GM19463 (cell line): ENCODE results near the gene ARHGEF3.
A peak's percentile ranks its signal among the peaks of the same experiment; 100 is the strongest.
"Not testable (repeated sequence)": the region's sequence is repeated elsewhere in the genome, so short reads cannot be mapped to it uniquely, and the experiment has no call there.

Experiments
- ATAC-seq: cut with Tn5 transposase; IDR thresholded peaks from one replicate; pipeline ENCODE4 v1.9.1; 2021; ENCODE audit warnings: mild to moderate bottlenecking, moderate library complexity; ENCODE audit not compliant: unreplicated experiment

The ARHGEF3 gene

DNA sequence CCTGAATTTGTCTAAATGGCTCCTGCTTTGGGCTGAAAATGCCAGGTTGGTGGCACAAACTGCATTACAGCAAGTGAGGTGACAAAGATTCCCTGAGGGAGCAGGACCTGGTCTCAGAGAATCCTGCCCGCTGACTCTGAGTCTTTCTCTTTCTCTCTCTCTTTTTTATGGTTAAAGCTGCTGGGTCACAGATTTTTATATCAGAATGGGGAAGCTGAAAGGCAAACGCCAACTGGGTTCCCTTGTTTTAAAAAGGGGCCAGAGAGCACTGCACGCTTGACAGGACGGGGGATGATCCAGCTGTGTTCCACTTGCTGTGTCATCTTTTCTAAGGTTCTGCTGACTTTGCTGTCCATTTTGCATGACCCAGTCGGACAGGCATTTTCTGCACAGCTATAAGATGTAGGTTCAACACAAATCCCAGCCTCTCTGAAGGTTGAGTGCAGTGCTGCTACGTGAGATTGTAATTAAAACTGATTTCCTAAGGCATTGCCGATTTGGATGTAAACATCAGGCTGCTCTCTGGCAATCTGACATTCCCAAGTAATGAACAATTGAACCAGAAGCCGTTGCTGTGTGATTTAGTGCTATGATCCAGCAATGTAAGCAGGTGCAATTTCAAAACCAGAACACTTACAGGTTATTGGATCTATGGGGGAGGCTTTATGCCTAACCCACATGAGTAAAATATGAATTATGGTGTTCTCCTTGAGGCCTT, 25.8 kb downstream of the ARHGEF3 start:
- ATAC-seq, result no peak

DNA sequence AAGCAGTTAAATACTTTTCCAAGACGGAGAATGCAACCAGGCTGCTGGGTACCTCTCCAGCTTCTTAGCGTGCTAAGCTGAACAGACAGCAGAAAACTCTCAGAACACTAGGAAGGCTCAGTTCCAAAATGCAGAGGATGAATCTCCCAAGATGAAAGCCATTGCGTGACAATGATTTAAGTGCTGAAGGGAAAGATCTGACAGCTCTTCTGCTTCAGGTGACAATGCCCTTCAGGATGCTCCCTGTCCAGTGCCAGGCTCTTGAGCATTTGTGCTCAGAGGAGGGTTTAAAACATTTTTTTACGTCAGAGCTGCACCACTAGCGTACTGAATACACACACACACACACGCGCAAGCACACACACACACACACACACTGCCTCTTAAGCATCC, 26.3 kb downstream of the ARHGEF3 start:
- no peak for ATAC-seq

DNA sequence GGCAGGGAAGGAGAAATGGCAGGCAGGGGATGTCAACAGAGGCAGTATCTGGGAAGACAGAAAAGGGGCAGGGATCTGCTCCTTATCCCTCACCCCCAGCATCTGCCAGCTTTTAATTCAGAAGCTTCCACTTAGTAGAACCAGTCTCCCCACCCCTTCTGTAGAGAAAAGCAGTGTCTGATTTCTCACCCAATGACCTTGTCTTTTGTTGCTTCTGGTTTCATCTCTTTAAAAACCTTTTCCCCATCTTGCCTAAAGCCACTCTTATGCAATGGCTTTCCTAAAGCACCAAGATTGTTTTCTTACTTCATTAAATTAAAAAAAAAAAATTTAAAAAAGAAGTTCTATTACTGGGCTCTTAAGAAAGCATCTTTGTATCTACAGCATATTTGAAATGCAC, 27.8 kb downstream of the ARHGEF3 start:
- no peak for ATAC-seq

DNA sequence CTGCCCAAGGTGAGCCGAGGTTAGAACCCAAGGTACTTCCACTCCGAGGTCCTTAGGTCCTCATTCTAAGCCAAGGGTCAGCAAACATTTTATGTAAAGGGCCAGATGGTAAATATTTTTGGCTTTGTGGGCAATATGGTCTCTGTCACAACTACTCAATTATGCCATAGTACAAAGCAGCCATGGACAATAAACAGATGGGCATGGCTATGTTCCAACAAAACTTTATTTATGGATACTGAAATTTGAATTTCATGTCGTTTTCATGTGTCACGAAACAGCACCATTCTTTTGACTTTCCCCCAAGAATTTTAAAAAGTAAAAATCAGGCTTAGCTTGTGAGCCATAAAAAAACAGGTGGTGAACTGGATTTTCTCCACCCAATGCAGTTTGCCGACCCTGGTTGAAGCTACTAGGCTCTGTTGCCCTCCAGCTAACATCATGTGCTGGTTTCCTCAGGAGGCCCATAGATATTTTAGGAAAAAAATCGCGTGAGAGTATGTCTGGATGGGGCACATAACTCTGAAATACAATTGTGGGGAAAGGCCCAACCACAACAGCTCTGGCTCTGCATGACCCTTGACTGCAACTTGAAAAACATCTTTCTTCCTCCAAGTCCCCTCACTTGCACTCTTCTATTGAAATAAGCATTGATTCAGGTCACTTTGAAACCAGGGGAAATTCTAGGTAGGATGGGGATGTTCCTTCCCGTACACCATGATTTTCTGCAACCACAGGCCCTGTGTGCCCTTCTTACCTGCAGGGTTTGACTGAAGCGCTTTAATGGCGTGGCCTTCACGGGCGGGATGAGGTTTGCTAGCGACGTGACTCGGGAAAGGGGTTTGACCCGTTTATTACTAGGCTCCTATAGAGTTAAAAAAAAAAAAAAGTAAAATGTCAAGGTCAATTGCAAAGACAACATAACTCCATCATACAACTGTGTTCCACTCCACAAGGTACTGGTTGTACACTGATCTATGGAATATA, 28.5 kb downstream of the ARHGEF3 start:
- ATAC-seq, result peak; percentile 71

DNA sequence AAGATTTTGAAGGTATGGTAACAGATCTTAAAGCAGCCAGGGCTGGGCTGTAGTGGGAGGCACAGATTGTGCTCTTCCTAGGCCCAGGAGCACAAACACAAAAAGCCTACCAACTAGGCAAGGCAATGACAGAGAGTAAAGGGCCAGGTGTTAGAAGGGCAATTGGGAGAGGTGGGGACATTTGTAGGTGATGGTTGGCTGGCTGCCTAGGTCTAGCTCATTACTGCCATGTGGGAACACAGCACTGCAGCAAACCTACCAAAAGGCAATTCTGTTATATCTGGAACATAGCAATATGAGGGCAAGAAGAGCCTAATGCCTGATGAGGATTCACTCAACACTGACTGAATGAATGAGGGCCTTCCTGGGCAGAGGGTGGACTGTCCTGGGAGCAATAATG, 30.4 kb downstream of the ARHGEF3 start:
- ATAC-seq, result no peak

DNA sequence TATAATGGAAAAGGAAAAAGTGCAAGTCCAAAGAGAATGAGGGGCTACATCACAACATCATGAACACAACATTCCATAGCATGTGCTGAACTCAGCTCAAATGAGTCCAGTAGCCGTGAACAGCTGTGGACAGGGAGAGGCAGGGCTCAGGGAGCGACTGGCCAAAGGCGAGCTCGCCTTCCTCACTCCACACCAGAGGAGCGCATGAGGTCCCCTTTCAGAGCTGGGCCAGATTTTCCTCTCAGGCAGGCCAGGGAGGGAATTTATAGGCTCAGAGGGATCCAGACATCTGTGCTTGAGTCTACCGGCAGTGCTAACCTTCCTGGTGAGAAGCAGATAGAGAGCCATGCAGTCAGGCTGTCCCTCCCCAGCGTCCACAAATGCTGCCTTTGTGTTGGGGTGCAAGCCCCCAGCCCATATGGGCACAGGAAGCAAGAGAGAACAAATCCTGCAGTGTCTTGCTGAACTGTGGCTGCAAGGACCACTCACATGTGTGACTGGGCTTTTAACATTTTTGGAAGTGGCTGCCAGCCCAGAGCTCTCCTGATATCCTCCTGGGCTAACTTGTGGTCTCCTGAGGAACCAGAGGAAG, 32.5 kb downstream of the ARHGEF3 start:
- no peak for ATAC-seq

DNA sequence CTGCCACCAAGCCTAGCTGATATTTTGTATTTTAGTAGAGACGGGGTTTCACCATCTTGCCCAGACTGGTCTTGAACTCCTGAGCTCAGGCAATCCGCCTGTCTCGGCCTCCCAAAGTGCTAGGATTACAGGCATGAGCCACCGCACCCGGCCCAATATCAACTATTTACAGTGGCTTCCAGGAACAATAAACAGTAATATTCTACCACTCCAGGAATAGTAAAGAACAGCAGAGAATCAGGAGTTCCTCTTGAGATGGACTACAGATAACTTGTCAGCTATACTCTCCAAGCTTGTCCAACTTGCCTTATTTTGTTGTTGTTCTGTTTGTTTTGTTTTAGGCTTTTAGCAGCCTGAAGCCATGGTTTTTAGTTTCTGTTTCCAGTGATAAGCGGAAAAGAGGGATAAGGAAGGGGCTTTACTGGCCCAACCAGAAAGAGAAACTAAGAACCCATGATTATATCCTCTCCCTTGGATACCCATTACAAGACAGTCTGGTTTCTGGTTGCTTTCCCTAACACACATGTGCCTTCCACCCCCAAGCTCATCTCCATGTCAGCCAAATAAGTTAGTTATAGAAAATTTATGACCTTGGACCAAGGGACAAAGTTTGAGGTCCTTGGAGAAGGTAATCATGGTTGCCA, 36.7 kb downstream of the ARHGEF3 start:
- no peak for ATAC-seq

DNA sequence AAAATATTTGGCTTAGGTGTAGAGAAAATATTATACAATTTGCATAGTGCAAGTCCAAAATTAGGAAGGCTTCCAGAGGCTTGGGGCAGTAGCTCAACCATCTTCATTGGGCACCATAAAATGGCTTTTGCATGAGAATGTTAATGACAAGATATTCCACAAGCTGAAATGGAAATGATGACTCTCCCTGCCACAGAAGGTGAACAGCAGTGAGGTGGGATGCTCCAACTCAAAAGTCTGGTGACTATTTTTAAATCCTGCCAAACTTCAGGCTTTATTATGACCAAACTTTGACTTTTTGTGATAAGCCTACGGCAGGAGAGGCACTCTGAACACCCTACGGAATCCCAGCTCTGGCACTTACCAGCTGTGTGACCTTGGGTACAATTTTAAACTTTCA, 37.6 kb downstream of the ARHGEF3 start:
- ATAC-seq, result no peak

DNA sequence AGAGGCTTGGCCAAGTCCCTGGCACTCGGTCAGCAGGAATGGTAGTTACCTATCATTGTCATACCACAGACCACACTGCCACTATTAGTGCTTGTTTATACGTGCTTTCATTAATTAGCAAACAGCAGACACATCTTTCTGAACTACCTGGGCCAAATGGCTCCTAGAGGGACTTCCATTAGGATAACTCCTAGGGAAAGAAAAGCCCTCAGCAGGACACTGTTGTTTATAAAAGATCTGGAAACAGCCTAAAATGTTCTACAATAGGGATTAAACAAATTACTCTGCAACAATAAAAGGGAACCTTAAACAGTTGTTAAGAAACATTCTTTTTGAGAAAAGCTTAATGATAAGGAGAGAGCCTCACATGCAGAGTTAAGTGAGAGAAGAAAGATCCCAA, 38.5 kb downstream of the ARHGEF3 start:
- ATAC-seq, result no peak

DNA sequence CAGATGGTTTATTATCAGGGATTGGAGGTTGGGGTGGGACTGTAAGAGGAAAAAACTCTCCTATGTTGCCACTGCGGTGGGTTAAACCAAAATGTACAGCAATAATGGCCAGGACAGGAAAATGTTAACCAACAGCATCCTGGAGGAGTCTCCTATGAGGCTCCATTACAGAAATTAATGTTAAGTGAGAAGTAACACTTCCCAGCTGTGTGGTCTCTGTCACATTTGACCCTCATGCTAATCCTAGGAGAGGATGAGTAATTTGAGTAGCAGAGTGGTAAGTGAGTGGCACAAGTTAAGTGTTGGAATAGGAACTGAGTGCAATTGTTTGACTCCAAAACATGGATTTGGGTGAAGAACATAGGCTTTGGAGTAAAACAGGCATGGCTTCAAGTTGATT, 39.0 kb downstream of the ARHGEF3 start:
- no peak for ATAC-seq

DNA sequence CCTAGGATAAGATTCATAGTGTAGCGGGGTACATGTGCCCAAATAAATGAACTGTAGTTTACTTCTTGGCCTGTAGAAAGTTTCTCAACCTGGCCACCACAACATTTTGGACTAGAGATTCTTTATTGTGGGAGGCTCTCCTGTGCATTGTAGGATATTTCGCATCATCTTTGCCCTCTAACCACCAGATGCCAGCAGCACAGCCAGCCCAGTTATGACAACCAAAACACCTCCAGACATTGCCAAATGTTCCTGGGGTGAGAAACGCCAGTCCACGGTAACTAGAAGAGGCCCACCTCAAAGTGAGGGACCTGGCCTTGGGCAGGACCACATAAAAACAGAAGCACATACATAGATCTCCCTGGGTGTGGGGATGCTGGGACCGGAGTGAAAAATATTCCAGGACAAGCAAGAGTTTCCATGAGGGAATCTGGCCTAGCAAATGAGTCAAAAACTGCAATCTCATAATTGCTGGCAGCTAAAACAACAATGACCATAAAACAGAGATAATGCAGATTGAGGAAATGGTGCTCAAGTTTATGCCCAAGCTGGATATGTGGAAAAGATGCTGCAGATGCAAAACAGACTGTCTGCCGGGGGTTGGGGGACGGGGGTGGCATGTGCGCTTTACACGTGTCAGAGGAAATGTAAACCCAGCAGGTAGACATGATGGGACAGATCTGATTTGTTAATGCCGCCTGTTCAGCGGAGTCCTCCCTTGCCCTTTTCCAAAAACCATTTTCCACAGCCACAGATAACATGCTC, 39.7 kb downstream of the ARHGEF3 start:
- no peak for ATAC-seq

DNA sequence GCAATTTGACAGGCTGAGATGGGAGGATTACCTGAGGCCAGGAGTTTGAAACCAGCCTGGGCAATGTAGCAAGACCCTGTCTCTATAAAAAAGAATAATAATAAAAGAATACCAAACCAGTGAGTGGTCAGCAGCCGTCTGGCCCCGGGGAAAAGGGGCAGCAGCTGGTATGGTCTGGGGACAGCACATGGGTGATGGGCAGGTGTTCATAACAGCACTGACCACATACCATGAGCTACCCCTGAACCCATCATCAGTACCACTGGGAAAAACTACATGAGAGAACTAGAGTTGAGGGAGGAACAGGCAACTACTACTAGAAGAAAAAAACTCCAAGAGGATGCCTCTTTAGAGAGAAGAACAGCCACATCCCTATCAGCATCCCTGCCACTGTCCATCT, 40.7 kb downstream of the ARHGEF3 start:
- ATAC-seq, result no peak

DNA sequence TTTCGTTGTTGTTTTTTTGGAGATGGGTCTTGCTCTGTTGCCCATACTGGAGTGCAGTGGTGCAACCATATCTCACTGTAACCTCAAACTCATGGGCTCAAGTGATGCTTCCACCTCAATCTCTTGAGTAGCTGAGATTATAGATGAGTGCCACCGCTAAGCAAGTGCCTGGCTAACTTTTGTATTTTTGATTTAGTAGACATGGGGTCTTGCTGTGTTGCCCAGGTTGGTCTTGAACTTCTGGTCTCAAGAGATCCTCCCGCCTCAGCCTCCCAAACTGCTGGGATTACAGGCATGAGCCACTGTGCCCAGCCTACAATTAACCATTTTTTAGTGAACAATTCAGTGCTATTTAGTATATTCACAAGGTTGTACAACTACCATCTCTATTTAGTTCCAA, 42.2 kb downstream of the ARHGEF3 start:
- no peak for ATAC-seq

DNA sequence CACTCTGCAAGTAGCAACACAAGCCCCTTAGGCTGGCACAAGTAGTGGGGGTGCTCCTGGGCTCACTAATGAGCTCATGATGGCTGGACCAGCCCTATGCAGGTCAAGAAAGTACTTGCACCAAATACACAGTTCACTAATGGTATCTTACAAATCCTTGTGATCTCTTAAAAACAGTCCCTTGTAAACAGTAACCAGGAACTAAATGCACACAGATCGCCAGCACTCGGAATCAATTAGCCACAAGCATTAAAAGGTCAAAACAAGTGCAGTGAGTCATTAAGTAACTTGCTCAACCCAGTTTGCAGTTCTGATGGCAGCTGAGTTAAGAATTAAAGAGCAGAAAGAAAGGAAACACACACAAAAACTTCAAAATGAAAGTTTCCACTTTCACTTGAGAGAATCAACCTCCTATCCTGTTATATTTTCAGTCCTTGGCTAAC, 43.2 kb downstream of the ARHGEF3 start:
- peak; percentile 86 for ATAC-seq

DNA sequence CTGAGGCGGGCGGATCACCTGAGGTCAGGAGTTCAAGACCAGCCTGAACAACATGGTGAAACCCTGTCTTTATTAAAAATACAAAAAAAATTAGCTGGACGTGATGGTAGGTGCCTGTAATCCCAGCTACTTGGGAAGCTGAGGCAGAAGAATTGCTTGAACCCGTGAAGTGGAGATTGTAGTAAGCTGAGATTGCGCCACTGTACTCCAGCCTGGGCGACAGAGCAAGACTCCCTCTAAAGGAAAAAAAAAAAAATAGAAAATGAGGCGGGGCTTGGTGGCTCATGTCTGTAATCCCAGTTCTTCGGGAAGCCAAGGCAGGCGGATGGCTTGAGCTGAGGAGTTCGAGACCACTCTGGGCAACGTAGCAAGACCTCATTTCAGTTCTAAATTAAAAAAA, 43.7 kb downstream of the ARHGEF3 start:
- not testable (repeated sequence) for ATAC-seq

DNA sequence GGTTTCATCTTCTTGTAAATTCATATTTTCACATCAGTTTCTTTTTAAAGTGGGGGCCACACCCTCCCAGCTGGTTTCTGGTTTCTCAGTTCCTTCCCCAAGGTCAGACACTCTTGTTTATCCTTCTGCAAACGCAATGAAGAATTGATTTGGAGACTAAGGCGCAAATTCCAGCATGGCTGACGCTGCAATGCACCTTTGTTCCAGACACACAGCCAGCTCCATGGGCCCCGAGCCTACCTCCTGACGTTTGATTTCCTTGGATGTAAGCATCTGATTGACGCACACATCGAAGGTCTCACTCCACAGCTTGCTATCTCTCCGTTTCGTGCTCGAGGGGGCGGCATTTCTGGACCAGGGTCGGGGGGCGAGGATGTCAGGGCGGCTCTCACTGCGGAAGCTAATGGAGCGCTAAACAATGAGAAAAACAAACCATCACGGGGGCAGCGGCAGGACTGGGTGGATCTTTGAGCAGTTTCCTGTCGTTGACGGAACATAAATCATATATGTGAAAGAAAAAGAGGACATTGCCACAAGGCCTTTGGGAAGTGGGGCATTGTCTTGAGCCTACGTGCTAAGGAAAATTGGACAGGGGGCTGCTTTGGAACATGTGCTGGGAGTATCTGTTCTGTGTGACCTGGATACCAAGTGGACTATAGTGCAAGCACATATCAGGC, 46.9 kb downstream of the ARHGEF3 start:
- ATAC-seq, result no peak

DNA sequence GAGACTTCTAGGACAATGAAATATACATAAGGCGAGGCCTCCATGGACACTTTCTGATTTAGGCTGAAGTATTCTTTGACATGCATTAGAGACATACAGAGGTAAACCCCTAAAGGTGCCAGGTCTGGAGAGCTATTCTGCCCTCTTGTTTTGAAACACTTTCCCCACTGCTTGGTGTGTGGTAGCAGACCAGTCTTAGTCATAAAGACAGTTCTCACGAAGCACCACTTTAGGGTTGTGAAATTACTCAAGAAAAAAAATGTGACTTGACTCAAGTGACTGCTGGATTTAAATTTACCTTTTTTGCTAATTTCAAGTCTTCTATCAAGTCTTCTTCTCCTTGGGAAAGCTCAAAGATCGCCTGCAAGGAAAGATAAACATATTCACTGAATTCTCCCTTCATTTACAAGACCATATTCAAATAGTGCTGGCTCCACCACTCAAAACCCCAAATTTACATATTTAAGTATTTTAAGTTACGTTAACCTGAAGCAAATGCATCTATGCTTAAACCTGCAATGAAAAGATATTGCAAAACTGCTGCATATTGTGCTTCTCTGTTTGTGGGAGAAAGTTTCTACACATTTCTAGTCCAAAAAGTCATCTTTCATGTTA, 48.4 kb downstream of the ARHGEF3 start:
- ATAC-seq, result peak; percentile 95

DNA sequence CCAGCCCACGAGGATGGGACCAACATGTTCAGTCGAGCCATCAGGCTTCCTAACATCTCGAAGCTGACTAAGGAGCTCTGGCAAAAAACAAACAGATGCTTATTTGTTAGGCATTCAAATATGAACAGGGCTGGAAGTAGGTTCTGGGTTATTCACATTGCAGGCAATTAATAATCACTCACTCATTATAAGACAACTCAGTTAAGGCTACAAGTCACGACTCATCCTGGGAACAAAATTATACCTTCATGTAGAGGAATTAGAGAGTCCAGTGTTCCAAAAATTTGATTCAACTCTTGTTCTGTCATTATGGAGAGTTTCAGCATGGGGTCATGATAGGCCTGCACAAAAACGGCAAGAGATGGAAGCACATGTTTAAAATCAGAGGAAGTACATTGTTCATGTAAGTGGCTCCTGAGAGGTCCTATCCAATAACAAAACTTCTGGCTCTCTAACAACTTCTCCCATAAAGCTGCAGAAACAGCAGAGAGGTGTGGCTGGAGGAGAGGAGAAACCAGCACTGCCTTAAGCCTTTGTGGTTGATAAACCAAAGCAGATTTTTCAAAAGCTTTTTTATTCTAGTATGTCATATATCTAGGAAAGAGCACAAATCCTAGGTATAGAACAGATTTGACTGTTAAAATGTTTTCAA, 50.6 kb downstream of the ARHGEF3 start:
- no peak for ATAC-seq

DNA sequence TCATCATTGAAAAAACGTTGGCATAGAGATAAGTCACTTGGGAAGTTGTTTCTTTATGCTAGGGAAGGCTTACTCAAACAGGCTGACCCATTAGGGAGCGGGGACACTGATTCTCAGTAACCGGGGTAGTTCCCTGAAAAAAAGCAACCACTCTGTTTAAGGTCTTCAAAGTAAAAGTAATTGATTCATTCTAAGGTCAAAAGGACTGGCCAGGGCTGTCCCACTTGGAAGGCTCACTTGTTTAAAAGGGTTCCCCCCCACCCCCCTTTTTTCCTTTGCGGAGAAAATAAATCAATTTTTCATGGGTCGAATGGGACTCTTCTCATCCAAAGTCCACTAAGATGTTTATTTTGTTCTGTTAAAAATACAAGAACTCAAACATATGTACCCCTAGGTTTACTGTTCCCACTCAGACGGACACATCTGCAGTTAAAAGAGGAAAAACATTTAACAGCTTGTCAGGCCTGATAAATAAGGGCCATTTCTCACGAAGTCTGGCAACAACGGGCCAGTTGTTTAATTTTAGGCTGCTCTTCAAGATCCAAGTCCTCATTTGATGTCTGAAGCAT, 53.0 kb downstream of the ARHGEF3 start:
- no peak for ATAC-seq
